Measurements from ENCODE around the gene SLC35E3. TPM values are rescaled to one million over a fixed set of nuclear protein-coding genes. Genes with fewer than 3 reads are reported as not detected.

The SLC35E3 gene
- total RNA-seq, 1 donor from 2014 or later, result 4.7 TPM

DNA sequence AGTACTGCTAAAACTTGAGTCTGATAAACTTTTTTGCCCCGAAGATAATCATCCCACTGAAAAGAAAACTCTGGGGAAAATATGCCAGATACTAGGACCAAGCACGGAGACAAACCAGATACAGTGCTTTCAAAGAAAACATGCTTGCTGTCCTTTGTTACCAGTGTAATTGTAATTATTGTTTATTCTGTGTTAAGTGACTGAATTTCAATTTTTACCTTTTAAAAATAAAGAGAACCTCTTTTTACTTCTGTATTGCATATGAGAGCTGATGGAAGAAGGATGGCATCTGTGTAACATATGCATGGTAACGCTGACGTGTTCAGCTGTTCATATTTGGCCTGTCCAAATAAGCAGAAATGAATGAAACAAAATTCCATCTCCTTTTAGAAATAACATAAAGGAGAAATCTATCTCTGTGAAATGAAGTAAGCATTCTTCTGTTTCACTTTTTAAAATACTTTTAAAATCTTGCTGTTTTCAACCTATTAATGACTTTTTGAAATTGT is 22.5 kb downstream of the SLC35E3 start:
- Histone ChIP-seq H3K27me3 (ENCODE audit: control insufficient read depth in 3 of 3, insufficient read depth in 3 of 3, low read length in 3 of 3) (no peaks in the 10 kb centered on the region), H3K9ac (ENCODE audit: low read depth in 1 of 3, low read length in 3 of 3) (no peak overlapping the region), H3K4me1 (ENCODE audit: control insufficient read depth in 3 of 3, insufficient read depth in 3 of 3, low read length in 3 of 3) (no peaks in the 10 kb centered on the region), H3K27ac (ENCODE audit: low read depth, low read length) (no peak overlapping the region), H3K9me3 (ENCODE audit: control insufficient read depth in 3 of 3, low read length in 3 of 3) (no peaks in the 10 kb centered on the region), H3K4me3 (ENCODE audit: low read length in 3 of 3) (no peak overlapping the region), H3K36me3 (ENCODE audit: control insufficient read depth in 3 of 3, insufficient read depth in 3 of 3, low read length in 3 of 3) (peaks cover 3 to 16% (median 11%) of the 10 kb centered on the region in 3 donors)

DNA sequence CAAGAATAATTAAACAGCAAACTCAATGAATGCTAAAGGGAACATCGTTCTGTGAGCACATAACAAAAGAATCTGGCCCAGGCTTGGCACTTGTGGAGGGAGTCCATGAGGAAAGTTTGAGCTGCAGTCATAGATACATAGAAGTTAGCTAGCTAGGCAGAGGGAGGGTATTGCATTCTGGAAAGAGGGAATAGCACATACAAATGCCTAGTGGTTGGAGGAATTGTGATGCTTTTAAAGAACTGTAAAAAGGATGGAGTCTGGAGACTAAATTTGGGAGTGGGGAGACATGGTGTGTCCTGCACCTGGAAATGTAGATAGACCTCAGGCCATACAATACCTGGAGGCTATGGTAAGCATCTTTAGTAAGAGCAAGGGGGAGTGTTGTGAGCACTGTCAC is 24.0 kb downstream of the SLC35E3 start:
- H3K36me3 ChIP-seq (ENCODE audit: control insufficient read depth in 3 of 3, insufficient read depth in 3 of 3, low read length in 3 of 3), result peaks cover 0 to 4% (median 3%) of the 10 kb centered on the region in 3 donors
- no peak overlapping the region for H3K27ac ChIP-seq (ENCODE audit: low read depth, low read length)
- H3K4me1 ChIP-seq (ENCODE audit: control insufficient read depth in 3 of 3, insufficient read depth in 3 of 3, low read length in 3 of 3), result no peaks in the 10 kb centered on the region
- H3K4me3 ChIP-seq (ENCODE audit: low read length in 3 of 3), result no peak overlapping the region
- no peaks in the 10 kb centered on the region for H3K27me3 ChIP-seq (ENCODE audit: control insufficient read depth in 3 of 3, insufficient read depth in 3 of 3, low read length in 3 of 3)
- no peak overlapping the region for H3K9ac ChIP-seq (ENCODE audit: low read depth in 1 of 3, low read length in 3 of 3)
- no peaks in the 10 kb centered on the region for H3K9me3 ChIP-seq (ENCODE audit: control insufficient read depth in 3 of 3, low read length in 3 of 3)

DNA sequence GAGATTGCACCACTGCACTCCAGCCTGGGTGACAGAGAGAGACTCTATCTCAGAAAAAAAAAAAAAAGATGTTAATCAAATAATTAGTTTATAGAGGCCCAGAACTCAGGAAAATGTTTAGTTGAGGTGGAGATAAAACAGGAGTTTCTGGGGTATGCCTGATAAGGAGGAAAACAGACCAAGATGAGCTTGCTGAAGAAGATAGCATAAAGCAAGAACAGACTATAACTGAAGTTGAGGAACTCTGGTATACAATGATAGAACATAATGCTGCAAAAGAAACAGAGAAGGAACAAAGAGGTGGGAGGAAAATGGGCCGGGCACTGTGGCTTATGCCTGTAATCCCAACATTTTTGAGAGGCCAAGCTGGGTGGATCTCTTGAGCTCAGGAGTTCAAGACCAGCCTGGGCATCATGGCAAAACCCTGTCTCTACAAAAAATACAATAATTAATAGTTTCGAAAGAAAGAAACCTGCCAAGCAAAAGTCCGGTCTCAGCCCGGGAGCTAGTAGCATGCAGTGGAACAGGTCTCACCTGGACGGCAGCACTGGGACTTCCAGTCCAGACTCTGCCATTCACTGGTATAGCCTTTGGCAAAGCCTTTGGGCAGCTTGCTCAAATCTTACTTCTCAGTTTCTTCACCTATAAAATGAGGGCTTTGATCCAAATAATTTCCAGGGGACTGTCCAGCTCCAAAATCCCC is 25.4 kb downstream of the SLC35E3 start:
- peaks cover 0 to 4% (median 3%) of the 10 kb centered on the region in 3 donors for H3K36me3 ChIP-seq (ENCODE audit: control insufficient read depth in 3 of 3, insufficient read depth in 3 of 3, low read length in 3 of 3)
- no peak overlapping the region for H3K9ac ChIP-seq (ENCODE audit: low read depth in 1 of 3, low read length in 3 of 3)
- H3K27ac ChIP-seq (ENCODE audit: low read depth, low read length), result no peak overlapping the region
- H3K9me3 ChIP-seq (ENCODE audit: control insufficient read depth in 3 of 3, low read length in 3 of 3), result no peaks in the 10 kb centered on the region
- H3K4me3 ChIP-seq (ENCODE audit: low read length in 3 of 3), result no peak overlapping the region
- H3K27me3 ChIP-seq (ENCODE audit: control insufficient read depth in 3 of 3, insufficient read depth in 3 of 3, low read length in 3 of 3), result no peaks in the 10 kb centered on the region
- H3K4me1 ChIP-seq (ENCODE audit: control insufficient read depth in 3 of 3, insufficient read depth in 3 of 3, low read length in 3 of 3), result no peaks in the 10 kb centered on the region

DNA sequence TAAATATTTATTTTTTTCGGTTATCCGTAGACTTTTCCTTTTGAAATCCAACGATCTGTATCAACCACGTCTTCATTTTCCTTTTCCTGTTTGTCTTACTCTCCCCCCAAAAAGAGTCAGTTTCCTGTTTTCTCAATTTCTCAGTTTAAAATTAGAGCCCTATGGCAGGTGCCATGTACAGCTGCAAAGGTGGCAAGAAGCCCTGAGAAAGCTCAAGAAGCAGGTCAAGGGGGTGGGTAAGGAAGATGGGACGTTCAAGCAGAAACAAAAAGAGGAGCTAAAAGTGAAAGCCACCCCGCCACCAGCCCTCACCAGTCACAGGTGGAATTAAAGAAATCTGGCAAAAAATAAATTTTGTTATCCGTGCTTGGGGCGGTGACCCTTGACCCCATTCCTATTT is 26.7 kb downstream of the SLC35E3 start:
- Histone ChIP-seq H3K36me3 (ENCODE audit: control insufficient read depth in 3 of 3, insufficient read depth in 3 of 3, low read length in 3 of 3) (no peaks in the 10 kb centered on the region), H3K4me1 (ENCODE audit: control insufficient read depth in 3 of 3, insufficient read depth in 3 of 3, low read length in 3 of 3) (no peaks in the 10 kb centered on the region), H3K27me3 (ENCODE audit: control insufficient read depth in 3 of 3, insufficient read depth in 3 of 3, low read length in 3 of 3) (no peaks in the 10 kb centered on the region), H3K27ac (ENCODE audit: low read depth, low read length) (no peak overlapping the region), H3K9me3 (ENCODE audit: control insufficient read depth in 3 of 3, low read length in 3 of 3) (no peaks in the 10 kb centered on the region), H3K4me3 (ENCODE audit: low read length in 3 of 3) (no peak overlapping the region), H3K9ac (ENCODE audit: low read depth in 1 of 3, low read length in 3 of 3) (no peak overlapping the region)

- Histone ChIP-seq H3K27me3 (ENCODE audit: control insufficient read depth in 3 of 3, insufficient read depth in 3 of 3, low read length in 3 of 3) (no peaks in the 10 kb centered on the region), H3K9me3 (ENCODE audit: control insufficient read depth in 3 of 3, low read length in 3 of 3) (no peaks in the 10 kb centered on the region), H3K27ac (ENCODE audit: low read depth, low read length) (no peak overlapping the region), H3K4me3 (ENCODE audit: low read length in 3 of 3) (no peak overlapping the region), H3K36me3 (ENCODE audit: control insufficient read depth in 3 of 3, insufficient read depth in 3 of 3, low read length in 3 of 3) (no peaks in the 10 kb centered on the region), H3K4me1 (ENCODE audit: control insufficient read depth in 3 of 3, insufficient read depth in 3 of 3, low read length in 3 of 3) (no peaks in the 10 kb centered on the region), H3K9ac (ENCODE audit: low read depth in 1 of 3, low read length in 3 of 3) (no peak overlapping the region)
These were observed 27.6 kb downstream of the SLC35E3 start for GRCh38 chr12:68773582-68773981.

DNA sequence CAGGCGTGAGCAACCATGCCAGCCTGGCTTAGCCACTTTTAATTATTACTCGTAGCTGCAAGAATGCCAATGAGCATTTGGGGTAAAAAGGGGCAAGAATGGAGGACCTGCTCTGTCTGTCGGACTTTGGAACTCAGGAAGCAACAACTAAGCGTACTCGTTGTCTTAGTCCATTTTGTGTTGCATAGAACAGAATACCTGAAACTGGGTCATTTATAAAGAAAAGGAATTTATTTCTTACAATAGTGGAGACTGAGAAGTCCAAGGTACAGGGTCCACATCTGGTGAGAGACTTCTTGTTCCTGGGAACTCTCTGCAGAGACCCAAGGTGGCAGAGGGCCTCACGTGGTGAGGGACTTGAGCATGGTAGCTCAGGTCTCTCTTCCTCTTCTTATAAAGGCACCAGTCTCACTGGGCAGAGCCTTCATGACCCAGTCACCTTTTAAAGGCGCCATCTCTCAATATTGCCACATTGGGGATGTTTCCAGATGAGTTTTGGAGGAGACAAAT is 29.2 kb downstream of the SLC35E3 start:
- no peaks in the 10 kb centered on the region for H3K9me3 ChIP-seq (ENCODE audit: control insufficient read depth in 3 of 3, low read length in 3 of 3)
- H3K27me3 ChIP-seq (ENCODE audit: control insufficient read depth in 3 of 3, insufficient read depth in 3 of 3, low read length in 3 of 3), result no peaks in the 10 kb centered on the region
- H3K9ac ChIP-seq (ENCODE audit: low read depth in 1 of 3, low read length in 3 of 3), result no peak overlapping the region
- H3K36me3 ChIP-seq (ENCODE audit: control insufficient read depth in 3 of 3, insufficient read depth in 3 of 3, low read length in 3 of 3), result no peaks in the 10 kb centered on the region
- H3K27ac ChIP-seq (ENCODE audit: low read depth, low read length), result no peak overlapping the region
- no peak overlapping the region for H3K4me3 ChIP-seq (ENCODE audit: low read length in 3 of 3)
- no peaks in the 10 kb centered on the region for H3K4me1 ChIP-seq (ENCODE audit: control insufficient read depth in 3 of 3, insufficient read depth in 3 of 3, low read length in 3 of 3)

GRCh38 chr12:68776976-68777610 is 31.1 kb downstream of the SLC35E3 start:
- Histone ChIP-seq H3K9me3 (ENCODE audit: control insufficient read depth in 3 of 3, low read length in 3 of 3) (no peaks in the 10 kb centered on the region), H3K36me3 (ENCODE audit: control insufficient read depth in 3 of 3, insufficient read depth in 3 of 3, low read length in 3 of 3) (no peaks in the 10 kb centered on the region), H3K9ac (ENCODE audit: low read depth in 1 of 3, low read length in 3 of 3) (no peak overlapping the region), H3K27ac (ENCODE audit: low read depth, low read length) (no peak overlapping the region), H3K27me3 (ENCODE audit: control insufficient read depth in 3 of 3, insufficient read depth in 3 of 3, low read length in 3 of 3) (no peaks in the 10 kb centered on the region), H3K4me1 (ENCODE audit: control insufficient read depth in 3 of 3, insufficient read depth in 3 of 3, low read length in 3 of 3) (no peaks in the 10 kb centered on the region), H3K4me3 (ENCODE audit: low read length in 3 of 3) (no peak overlapping the region)

DNA sequence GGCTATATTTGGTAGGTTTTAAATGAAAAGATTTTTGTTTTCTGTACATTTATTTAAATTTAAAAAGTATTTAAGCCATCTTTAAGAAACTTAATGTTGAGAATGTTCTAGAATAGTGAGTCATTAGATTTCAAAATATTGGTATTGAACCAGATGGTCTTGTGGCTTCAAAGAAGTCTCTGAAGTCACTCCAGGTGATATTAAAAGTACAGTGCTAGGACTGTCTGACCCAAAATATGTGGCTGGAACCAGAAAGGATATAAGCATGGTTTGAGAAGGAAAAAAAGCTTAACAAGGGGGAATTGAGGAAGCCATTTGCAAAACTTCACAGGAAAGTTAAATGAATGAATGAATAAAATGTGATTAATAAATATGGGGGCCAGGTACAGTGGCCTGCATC is 33.3 kb downstream of the SLC35E3 start:
- Histone ChIP-seq H3K27ac (ENCODE audit: low read depth, low read length) (no peak overlapping the region), H3K4me3 (ENCODE audit: low read length in 3 of 3) (no peak overlapping the region)

GRCh38 chr12:68780731-68781130 is 34.8 kb downstream of the SLC35E3 start:
- no peaks in the 10 kb centered on the region for H3K9me3 ChIP-seq (ENCODE audit: control insufficient read depth in 3 of 3, low read length in 3 of 3)

More for the DNA sequence above, 33.3 kb downstream of the SLC35E3 start:
- Histone ChIP-seq H3K9ac (ENCODE audit: low read depth in 1 of 3, low read length in 3 of 3) (no peak overlapping the region), H3K4me1 (ENCODE audit: control insufficient read depth in 3 of 3, insufficient read depth in 3 of 3, low read length in 3 of 3) (no peaks in the 10 kb centered on the region), H3K27me3 (ENCODE audit: control insufficient read depth in 3 of 3, insufficient read depth in 3 of 3, low read length in 3 of 3) (no peaks in the 10 kb centered on the region), H3K9me3 (ENCODE audit: control insufficient read depth in 3 of 3, low read length in 3 of 3) (no peaks in the 10 kb centered on the region), H3K36me3 (ENCODE audit: control insufficient read depth in 3 of 3, insufficient read depth in 3 of 3, low read length in 3 of 3) (no peaks in the 10 kb centered on the region)

DNA sequence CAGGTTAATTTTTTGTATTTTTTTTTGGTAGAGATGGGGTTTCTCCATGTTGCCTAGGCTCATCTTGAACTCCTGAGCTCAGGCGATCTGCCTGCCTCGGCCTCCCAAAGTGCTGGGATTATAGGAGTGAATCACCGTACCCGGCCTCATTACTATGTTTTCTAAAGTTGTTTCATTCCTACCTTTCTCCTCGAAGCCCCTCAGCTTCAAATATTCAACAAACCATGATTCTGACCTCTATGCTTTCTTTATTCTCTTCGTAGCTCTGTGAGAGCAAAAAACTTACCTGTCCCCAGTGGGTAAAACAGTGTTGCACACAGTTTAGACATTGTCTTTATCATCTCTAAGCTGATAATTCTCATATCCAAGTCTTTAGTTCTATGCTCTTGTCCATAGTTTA is 35.8 kb downstream of the SLC35E3 start:
- Histone ChIP-seq H3K4me3 (ENCODE audit: low read length in 3 of 3) (no peak overlapping the region), H3K27me3 (ENCODE audit: control insufficient read depth in 3 of 3, insufficient read depth in 3 of 3, low read length in 3 of 3) (no peaks in the 10 kb centered on the region), H3K9ac (ENCODE audit: low read depth in 1 of 3, low read length in 3 of 3) (no peak overlapping the region), H3K4me1 (ENCODE audit: control insufficient read depth in 3 of 3, insufficient read depth in 3 of 3, low read length in 3 of 3) (no peaks in the 10 kb centered on the region), H3K9me3 (ENCODE audit: control insufficient read depth in 3 of 3, low read length in 3 of 3) (no peaks in the 10 kb centered on the region), H3K27ac (ENCODE audit: low read depth, low read length) (no peak overlapping the region), H3K36me3 (ENCODE audit: control insufficient read depth in 3 of 3, insufficient read depth in 3 of 3, low read length in 3 of 3) (no peaks in the 10 kb centered on the region)

More at GRCh38 chr12:68780731-68781130, 34.8 kb downstream of the SLC35E3 start:
- H3K27me3 ChIP-seq (ENCODE audit: control insufficient read depth in 3 of 3, insufficient read depth in 3 of 3, low read length in 3 of 3), result no peaks in the 10 kb centered on the region
- H3K4me3 ChIP-seq (ENCODE audit: low read length in 3 of 3), result no peak overlapping the region
- H3K36me3 ChIP-seq (ENCODE audit: control insufficient read depth in 3 of 3, insufficient read depth in 3 of 3, low read length in 3 of 3), result no peaks in the 10 kb centered on the region
- H3K27ac ChIP-seq (ENCODE audit: low read depth, low read length), result no peak overlapping the region
- H3K4me1 ChIP-seq (ENCODE audit: control insufficient read depth in 3 of 3, insufficient read depth in 3 of 3, low read length in 3 of 3), result no peaks in the 10 kb centered on the region
- no peak overlapping the region for H3K9ac ChIP-seq (ENCODE audit: low read depth in 1 of 3, low read length in 3 of 3)
